ENCODE data around the gene DENND1B. TPM values are rescaled to one million over a fixed set of nuclear protein-coding genes. Genes with fewer than 3 reads are reported as not detected.

Gene DENND1B
- total RNA-seq, 2 donors from 2014 or later = 9.4 to 11.9 TPM

DNA sequence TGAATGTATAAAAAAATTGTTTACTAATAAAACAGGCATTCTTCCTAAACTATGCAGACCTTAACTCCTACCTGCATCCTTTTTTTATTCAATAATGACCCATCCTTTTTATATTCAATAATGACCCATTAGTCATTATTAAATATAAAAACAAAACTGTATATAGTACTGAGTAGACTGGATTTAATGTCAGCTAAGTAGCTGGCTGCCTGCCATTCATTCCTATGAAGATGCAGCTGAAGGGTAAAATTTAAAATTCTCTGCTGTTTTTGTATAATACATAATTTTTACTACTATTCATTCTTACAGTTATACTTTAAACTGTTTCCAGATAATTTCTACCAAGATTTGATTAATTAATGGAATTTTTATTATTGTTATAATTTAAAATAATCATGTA lies 79.3 kb downstream of the DENND1B start:
- Mint-ChIP-seq H3K4me3 (no peak overlapping the region), H3K9me3 (peaks cover 10% of the 10 kb centered on the region), H3K36me3 (ENCODE audit: low read depth) (peaks cover 7% of the 10 kb centered on the region), H3K4me1 (peaks cover 21% of the 10 kb centered on the region), H3K27me3 (ENCODE audit: insufficient read depth) (no peaks in the 10 kb centered on the region), H3K27ac (no peak overlapping the region)
- H3K27ac ChIP-seq (ENCODE audit: low read depth, low read length) = no peak overlapping the region
- H3K9ac ChIP-seq (ENCODE audit: extremely low read depth, low read length, poor library complexity, severe bottlenecking) = no peak overlapping the region
- no peak for DNase-seq
- H3K4me3 ChIP-seq (ENCODE audit: low read length) = no peak overlapping the region
- H3K27me3 ChIP-seq (ENCODE audit: control insufficient read depth, insufficient read depth, low read length, poor library complexity, severe bottlenecking) = no peaks in the 10 kb centered on the region
- peaks cover 1% of the 10 kb centered on the region for H3K9me3 ChIP-seq (ENCODE audit: control insufficient read depth, low read length)
- TF ChIP-seq, protein P1, sequence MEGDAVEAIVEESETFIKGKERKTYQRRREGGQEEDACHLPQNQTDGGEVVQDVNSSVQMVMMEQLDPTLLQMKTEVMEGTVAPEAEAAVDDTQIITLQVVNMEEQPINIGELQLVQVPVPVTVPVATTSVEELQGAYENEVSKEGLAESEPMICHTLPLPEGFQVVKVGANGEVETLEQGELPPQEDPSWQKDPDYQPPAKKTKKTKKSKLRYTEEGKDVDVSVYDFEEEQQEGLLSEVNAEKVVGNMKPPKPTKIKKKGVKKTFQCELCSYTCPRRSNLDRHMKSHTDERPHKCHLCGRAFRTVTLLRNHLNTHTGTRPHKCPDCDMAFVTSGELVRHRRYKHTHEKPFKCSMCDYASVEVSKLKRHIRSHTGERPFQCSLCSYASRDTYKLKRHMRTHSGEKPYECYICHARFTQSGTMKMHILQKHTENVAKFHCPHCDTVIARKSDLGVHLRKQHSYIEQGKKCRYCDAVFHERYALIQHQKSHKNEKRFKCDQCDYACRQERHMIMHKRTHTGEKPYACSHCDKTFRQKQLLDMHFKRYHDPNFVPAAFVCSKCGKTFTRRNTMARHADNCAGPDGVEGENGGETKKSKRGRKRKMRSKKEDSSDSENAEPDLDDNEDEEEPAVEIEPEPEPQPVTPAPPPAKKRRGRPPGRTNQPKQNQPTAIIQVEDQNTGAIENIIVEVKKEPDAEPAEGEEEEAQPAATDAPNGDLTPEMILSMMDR (conservative IDR thresholded peaks at IDR 0.05) = no peak
- no peaks in the 10 kb centered on the region for H3K4me1 ChIP-seq (ENCODE audit: control insufficient read depth, insufficient read depth, low read length)
- H3K36me3 ChIP-seq (ENCODE audit: control insufficient read depth, insufficient read depth, low read length) = no peaks in the 10 kb centered on the region

DNA sequence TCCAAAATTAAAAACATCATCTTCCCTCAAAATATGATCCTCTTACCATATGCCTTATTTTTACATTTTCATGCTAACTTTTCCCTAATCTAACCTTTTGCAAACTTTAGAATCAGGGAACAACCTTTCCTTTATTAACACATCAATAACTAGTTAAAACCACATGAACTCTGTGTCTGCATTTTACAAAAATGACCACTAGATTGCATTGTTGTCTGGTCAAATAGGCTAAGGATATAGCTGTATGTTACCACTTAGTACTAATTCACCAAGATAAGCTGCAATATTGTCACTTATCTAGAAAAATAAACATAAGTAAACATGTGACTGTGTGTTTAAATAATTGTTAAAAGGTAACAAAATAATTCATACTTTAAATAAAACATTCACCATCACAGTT lies 82.3 kb downstream of the DENND1B start:
- H3K4me1 Mint-ChIP-seq = peaks cover 22% of the 10 kb centered on the region
- Histone ChIP-seq H3K9ac (ENCODE audit: extremely low read depth, low read length, poor library complexity, severe bottlenecking) (no peak overlapping the region), H3K27ac (ENCODE audit: low read depth, low read length) (no peak overlapping the region), H3K36me3 (ENCODE audit: control insufficient read depth, insufficient read depth, low read length) (no peaks in the 10 kb centered on the region), H3K4me3 (ENCODE audit: low read length) (no peak overlapping the region), H3K9me3 (ENCODE audit: control insufficient read depth, low read length) (peaks cover 11% of the 10 kb centered on the region), H3K4me1 (ENCODE audit: control insufficient read depth, insufficient read depth, low read length) (no peaks in the 10 kb centered on the region), H3K27me3 (ENCODE audit: control insufficient read depth, insufficient read depth, low read length, poor library complexity, severe bottlenecking) (no peaks in the 10 kb centered on the region)
- H3K36me3 Mint-ChIP-seq (ENCODE audit: low read depth) = peaks cover 11% of the 10 kb centered on the region
- H3K9me3 Mint-ChIP-seq = peaks cover 11% of the 10 kb centered on the region
- no peak for DNase-seq
- no peak overlapping the region for H3K4me3 Mint-ChIP-seq
- H3K27ac Mint-ChIP-seq = no peak overlapping the region
- TF ChIP-seq, protein P1 (conservative IDR thresholded peaks at IDR 0.05) = no peak
- H3K27me3 Mint-ChIP-seq (ENCODE audit: insufficient read depth) = no peaks in the 10 kb centered on the region

DNA sequence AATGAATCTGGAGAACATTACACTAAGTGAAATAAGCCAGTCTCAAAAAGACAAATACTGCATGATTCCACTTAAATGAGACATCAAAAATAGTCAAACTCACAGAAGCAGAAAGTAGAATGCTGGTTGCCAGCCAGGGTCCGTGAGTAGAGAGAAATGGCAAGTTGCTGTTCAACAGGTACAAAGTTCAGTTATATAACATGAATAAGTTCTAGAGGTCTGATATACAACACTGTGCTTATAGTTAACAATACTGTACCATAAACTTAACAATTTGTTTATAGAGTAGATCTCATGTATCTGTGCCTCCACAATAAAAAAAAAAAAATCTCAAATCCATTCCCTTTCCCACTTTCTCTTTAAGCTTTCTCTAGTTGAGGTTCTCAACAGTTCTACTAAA lies 83.5 kb downstream of the DENND1B start:
- no peak overlapping the region for H3K27ac ChIP-seq (ENCODE audit: low read depth, low read length)
- Mint-ChIP-seq H3K9me3 (peaks cover 12% of the 10 kb centered on the region), H3K4me3 (no peak overlapping the region), H3K27ac (no peak overlapping the region), H3K27me3 (ENCODE audit: insufficient read depth) (no peaks in the 10 kb centered on the region), H3K4me1 (peaks cover 28% of the 10 kb centered on the region), H3K36me3 (ENCODE audit: low read depth) (peaks cover 11% of the 10 kb centered on the region)
- no peaks in the 10 kb centered on the region for H3K27me3 ChIP-seq (ENCODE audit: control insufficient read depth, insufficient read depth, low read length, poor library complexity, severe bottlenecking)
- H3K4me3 ChIP-seq (ENCODE audit: low read length) = no peak overlapping the region
- H3K36me3 ChIP-seq (ENCODE audit: control insufficient read depth, insufficient read depth, low read length) = no peaks in the 10 kb centered on the region
- no peak overlapping the region for H3K9ac ChIP-seq (ENCODE audit: extremely low read depth, low read length, poor library complexity, severe bottlenecking)
- TF ChIP-seq, protein P1 (conservative IDR thresholded peaks at IDR 0.05) = no peak
- H3K4me1 ChIP-seq (ENCODE audit: control insufficient read depth, insufficient read depth, low read length) = no peaks in the 10 kb centered on the region
- peaks cover 14% of the 10 kb centered on the region for H3K9me3 ChIP-seq (ENCODE audit: control insufficient read depth, low read length)
- DNase-seq = no peak
- 80 to 100% methylated on average over 1 of the region's 1 CpG for WGBS, 2 experiments (ENCODE audit: insufficient coverage in 1 of 2, insufficient read length in 1 of 2)

Data from endodermal cell (in vitro differentiated cells).